GM23248 (cell line): Measurements from ENCODE around the gene HIVEP3.

Experiments
- EZH2 ChIP-seq: fragments of 200-600 bp; sonication (generic); IDR thresholded peaks from 2 replicates; pipeline ENCODE4 v1.6.1; 2018; ENCODE audit warnings: antibody characterized with exemption, mild to moderate bottlenecking; ENCODE audit not compliant: insufficient read depth, poor library complexity, severe bottlenecking
- EZH2phosphoT487 ChIP-seq: fragments of 200-600 bp; sonication (generic); IDR thresholded peaks from 2 replicates; pipeline ENCODE4 v1.6.1; 2018; ENCODE audit warnings: antibody characterized with exemption, moderate library complexity, mild to moderate bottlenecking, low read depth; ENCODE audit not compliant: insufficient read depth

DNA sequence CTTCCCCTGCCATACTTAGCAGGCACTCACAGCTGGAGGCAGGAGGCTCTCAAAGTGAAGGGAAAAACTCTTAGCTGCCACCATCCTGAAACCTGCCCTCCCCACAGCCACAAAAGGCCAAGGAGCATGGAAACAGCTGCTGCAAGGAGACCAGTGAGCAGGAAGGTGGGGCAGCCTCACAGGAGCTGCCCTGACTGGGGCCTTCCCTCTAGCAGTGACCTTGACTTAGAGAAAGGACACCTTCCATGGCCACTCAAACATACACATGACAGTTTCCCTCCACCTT is 126.3 kb downstream of the HIVEP3 start:
- no peak for TF ChIP-seq EZH2phosphoT487
- TF ChIP-seq EZH2, result no peak
